NK-92 (cell line): ENCODE results near the gene AGL.
"Not testable (repeated sequence)": the region's sequence is repeated elsewhere in the genome, so short reads cannot be mapped to it uniquely, and the experiment has no call there.

Experiments used
- DNase-seq: peaks from one replicate; lab custom pipeline; 2025; ENCODE audit not compliant: unreplicated experiment; lab: John Stamatoyannopoulos, UW

The AGL gene

DNA sequence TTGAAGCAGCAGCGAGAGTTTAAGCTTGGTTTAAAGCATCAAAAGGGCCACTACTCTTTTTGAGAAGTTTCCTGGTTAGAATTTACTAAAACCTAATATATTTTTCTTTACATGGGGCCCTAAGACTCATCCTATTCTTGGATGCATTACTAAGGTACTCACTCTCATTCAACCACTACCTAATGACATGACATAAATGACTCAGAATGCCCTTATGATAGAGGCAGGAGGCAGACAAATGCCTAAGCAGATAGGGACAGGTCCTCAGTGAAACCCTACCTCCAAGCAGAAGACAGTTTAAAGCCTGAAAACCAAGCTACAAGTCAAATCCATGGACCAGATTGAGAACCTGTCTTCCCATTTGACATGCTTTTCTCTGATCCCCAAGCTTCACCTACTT is 85.4 kb downstream of the AGL start:
- no peak for DNase-seq

DNA sequence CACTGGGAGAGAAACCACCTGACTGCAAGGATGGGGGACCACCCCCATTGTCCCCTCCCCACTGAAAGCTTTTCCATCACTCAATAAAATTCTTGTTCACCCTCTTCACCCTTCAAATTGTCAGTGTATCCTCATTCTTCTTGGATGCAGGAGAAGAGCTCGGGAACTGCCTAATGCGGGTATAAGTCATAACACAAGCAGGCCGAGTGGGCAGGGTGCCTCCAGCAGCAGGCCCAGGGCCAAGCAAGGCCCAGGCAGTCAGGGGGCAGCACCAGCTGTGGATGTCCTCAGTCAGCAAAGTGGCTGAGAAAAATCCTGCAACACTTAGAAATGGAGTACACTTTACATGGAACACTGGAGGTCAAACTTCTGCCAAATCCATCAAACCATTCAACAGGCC is 85.9 kb downstream of the AGL start:
- no peak for DNase-seq

- no peak for DNase-seq
Observed at GRCh38 chr1:99942723-99943122, 92.6 kb downstream of the AGL start.

GRCh38 chr1:99943223-99943794 is 93.1 kb downstream of the AGL start:
- DNase-seq: no peak

DNA sequence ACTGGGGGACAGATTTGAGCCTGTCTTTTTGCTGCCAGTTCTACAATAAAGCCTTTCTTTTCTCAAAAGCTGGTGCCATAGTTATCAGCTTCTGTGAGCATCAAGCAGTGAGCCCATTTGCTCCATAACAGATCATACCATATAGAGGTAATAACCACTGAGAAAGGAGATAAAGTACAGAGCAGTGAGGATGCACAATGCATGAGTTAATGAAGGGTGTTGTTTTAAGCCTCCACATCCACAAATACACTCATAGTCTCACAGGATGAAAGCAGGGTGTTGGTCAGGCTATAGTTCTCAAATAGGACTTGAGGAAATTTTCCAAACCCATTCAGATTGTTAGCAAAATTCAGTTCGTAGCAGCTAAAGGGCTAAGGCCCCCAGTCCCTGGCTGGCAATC is 94.0 kb downstream of the AGL start:
- DNase-seq: no peak

DNA sequence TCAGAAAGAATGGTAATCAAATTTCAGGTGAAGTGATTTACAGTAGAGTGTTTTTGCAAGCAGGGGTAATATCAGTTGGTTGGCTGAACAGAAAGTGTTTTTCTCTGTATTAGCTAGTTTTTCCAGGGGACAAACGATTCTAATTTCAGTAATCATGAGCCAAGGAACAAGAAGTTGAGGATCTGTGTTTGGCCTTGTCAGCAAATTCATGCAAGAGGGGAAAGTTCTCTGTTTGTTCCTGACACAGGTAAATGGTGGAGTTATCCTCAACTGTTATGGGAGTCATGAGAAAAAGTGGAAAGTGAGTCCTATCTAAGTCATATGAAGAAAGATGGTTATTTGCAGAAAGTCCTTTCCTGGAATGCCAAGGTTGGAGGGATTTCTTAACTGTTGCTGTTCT is 95.0 kb downstream of the AGL start:
- no peak for DNase-seq

DNA sequence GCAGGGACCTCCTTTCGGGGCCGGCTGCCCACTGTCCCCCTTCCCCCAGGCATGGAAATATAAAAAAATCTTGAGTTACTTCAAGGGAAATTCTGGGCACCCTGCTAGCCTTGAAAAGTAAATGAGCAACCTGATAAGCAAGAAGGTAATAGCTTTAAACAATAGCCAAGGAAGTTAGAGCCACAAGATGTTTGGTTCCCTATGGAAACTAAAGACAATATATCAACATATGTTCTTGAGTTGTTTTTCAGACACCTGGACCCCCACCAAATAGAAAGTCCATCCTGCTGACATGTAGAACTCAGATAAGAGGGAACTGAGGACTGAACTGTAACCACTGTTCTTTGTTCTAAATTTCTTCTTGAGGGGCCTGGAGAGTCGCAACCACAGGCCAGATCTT is 100.3 kb downstream of the AGL start:
- no peak for DNase-seq

- DNase-seq: no peak
Observed at GRCh38 chr1:99952522-99952921, 102.4 kb downstream of the AGL start.

DNA sequence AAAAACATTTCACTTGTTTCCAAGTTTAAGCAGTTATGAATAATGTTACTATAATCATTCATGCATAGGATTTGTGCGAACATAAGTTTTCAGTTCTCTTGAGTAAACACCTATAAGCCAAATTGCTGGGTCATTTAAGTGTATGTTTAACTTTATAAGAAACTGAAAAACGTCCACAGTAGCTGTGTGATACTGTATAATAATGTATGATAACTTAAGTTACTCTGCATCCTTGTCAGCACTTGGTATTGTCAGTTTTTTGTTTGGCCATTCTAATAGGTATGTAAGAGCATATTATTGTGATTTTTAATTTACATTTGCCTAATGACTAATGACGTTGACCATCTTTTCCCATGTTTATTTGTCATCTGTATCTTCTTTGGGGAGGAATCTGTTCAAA is 105.2 kb downstream of the AGL start:
- no peak for DNase-seq

- no peak for DNase-seq
Observed at GRCh38 chr1:99956755-99957154, 106.6 kb downstream of the AGL start.

DNA sequence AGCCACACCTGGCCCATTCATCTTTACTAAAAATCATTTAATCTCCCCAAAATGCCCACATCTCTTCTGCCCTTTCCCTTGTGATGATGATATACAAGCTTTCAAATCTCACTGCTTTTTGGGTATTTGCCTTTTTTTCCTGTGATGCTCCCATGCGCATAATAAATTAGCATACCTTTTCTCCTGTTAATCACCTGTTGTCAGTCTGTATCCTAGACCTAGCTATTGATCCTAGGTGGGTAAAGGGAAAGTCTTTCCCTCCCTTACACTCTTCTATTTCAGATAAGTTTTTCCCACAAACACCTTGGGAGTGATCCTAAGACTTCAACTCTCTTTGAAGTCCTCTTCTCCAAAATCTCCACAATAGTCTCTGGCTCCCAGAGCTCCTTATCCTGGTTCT is 107.7 kb downstream of the AGL start:
- DNase-seq: no peak

- DNase-seq: not testable (repeated sequence)
Observed at GRCh38 chr1:99959189-99959705, 109.1 kb downstream of the AGL start.

GRCh38 chr1:99960260-99960659 is 110.1 kb downstream of the AGL start:
- DNase-seq: not testable (repeated sequence)

GRCh38 chr1:99963041-99963795 is 113.1 kb downstream of the AGL start:
- DNase-seq: no peak

GRCh38 chr1:99964806-99965205 is 114.6 kb downstream of the AGL start:
- DNase-seq: no peak

DNA sequence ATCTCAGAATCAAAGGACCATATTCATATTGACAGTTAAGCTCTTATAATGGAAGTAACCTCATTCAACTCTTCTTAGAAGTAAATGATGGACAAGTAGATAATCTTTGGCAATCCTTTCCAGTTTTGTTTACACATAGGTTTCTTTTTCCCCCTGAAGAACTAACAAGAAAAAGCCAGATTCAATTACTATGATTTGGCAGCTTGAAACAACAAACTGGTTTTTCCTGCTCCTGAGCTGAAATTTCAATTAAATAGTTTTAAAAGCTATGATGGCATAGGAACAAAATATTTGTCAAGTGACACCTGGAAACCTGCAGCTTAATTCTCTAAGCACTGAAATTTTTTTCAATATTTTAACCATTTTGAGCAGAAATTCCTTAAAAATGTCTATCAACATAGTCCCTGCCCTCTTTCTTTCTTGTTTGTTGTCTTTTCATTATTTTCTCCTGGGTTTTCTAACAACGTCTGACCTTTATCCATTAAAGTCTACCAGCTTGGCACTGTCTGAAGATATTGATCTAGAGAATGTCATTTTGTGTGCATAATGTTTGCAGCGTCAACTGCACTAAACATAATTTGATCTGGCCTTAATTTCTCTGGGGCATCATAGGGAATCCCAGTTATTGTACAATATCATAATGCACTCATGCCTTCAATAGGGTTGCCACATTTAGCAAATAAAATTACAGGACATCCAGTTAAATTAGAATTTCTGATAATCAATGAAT is 115.7 kb downstream of the AGL start:
- DNase-seq: no peak

DNA sequence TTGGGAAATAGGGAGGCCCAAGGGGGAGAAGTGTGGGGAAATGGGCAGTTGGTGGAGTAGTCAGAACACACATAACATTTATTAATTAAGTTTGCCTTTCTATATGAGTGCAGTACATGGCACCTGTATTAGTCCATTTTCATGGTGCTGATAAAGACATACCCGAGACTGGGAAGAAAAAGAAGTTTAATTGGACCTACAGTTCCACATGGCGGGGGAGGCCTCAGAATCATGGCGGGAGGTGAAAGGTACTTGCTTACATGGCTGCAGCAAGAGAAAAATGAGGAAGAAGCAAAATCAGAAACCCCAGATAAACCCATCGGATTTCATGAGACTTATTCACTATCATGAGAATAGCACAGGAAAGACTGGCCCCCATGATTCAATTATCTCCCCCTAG is 118.1 kb downstream of the AGL start:
- no peak for DNase-seq

GRCh38 chr1:99969260-99969728 is 119.1 kb downstream of the AGL start:
- no peak for DNase-seq

DNA sequence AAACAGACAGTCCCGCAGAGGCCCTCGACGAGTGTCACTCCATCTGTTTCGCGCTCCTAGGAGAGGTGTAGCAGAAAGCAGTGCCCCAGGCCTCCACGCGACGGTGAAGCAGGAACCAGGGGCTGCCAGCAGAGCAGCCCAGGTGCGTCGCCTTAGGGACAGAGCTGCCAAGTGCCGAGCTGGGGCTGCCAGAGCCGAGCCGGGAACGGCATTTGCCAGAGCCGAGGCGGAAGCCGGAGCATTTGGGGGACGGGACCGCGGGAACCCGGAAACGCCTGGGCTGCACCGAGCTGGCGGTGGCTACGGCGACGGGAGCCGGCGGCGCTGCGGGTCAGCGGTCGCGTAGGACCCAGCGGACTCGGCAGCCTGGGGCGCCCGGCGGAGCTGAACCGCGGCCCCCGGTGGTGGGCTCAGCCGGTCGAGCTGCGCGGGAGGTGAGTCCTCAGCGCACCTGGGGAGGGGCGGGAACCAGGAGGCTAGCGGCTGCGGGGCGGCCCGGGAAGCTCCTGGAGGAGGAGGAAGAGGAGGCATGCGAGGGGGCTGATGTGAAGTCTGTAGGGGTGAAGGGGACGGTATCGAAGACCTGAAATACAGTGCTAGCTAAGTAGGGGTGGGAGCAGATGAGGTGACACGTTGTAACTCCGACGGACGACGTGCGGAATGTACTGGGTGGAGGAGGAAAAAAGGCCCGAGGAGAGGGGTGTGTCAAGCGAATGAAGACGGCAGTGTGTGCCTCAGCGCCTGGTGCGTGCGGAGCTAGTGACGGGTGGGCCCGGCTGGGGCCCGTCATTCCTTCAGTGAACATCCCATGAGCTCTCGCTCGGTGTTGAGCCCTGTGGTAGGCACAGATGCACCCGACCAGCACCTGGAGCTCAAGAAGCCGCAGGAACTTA is 119.8 kb downstream of the AGL start, which contains the start of gene SLC35A3:
Gene SLC35A3, plus strand, starts transcription at position 268 of the 893 bp plus-strand sequence. CDS start 23,559 bp downstream, outside the sequence.
- DNase-seq: no peak

DNA sequence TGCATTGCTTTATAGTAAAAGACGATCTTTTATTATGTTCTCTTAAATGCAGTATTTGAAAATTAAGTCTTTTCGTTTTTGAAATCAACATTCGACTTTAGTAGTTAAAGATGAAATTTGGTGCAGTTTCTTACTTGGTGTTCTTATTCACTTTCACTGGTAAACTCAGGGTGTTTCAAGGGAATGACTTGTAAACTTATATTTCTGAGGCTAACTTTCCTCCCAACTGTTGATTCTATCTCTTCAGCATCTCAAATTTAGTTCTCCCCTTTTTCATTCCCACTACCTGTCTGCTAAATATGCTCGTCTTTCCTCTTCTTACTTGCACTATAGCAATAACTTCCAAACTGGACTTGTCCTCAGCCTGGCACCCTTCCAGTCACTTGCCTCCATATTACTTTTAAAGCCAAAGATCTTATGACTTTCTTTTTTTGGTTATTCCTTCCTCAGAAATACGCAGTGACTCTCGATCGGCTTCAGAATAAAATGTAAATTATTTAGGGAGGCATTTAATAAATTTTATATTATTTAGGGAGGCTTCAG is 120.6 kb downstream of the AGL start:
- no peak for DNase-seq
